ENCODE data around the gene YEATS4.
A peak's percentile ranks its signal among the peaks of the same experiment; 100 is the strongest.
"Not testable (repeated sequence)": the region's sequence is repeated elsewhere in the genome, so short reads cannot be mapped to it uniquely, and the experiment has no call there.

The YEATS4 gene

DNA sequence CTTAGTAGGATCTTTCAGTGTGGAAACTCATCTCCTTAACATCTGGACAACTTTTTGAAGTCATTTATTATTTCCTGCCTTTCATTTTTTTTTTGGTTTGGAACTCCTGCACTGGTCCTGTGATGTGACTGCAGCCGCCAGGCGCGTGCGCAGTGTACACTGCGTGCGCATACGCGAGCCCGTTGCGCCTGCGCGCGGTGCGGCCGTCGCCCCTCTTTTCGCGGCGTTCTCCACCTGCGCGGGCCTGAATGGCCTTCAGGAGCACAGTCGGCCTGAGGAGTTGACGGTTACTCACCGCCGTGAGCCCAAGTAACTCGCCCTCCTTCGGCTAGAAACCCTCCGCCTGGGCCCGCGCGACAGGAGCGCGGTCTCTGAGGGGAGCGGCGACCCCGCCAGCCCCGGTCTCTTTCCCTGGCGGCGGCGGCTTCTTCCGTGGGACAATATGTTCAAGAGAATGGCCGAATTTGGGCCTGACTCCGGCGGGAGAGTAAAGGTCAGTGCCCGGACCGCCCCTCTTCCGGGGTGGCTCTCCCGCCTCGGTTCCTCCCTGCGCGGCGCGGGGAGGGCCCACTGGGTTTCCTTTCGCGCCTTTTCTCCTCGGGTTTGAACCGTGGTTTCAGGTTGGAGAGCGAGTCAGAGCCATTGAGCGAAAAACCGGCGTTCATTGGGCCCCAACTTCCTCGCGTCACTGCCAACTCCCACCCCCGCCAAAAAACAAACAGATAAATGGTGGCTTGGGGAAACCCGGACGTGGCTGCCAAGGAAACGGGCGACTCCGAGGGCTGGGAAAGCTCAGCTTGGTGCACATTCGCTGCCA lies at the start of gene YEATS4:
TSS of gene YEATS4 (plus strand) at position 213 of the 817 bp plus-strand sequence. CDS start at position 443, 230 bp downstream.
- DNase-seq (ENCODE audit: low spot score) = peak; percentile 86

- no peak for DNase-seq (ENCODE audit: low spot score)
Observed at GRCh38 chr12:69313209-69313608, 46.3 kb upstream of the YEATS4 start.

DNA sequence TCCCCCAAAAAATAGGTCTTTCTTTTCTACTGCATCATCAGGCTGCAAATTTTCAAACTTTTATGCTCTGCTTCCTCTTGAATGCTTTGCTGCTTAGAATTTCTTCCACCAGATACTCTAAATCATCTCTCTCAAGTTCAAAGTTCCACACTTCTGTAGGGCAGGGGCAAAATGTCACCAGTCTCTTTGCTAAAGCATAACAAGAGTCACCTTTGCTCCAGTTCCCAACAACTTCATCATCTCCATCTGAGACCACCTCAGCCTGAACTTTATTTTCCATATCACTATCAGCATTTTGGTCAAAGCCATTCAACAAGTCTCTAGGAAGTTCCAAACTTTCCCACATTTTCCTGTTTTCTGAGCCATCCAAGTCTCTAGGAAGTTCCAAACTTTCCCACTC lies 42.8 kb upstream of the YEATS4 start:
- not testable (repeated sequence) for DNase-seq (ENCODE audit: low spot score)

GRCh38 chr12:69317233-69317632 lies 42.3 kb upstream of the YEATS4 start:
- not testable (repeated sequence) for DNase-seq (ENCODE audit: low spot score)

- no peak for DNase-seq (ENCODE audit: low spot score)
Observed at GRCh38 chr12:69318225-69318624, 41.3 kb upstream of the YEATS4 start.

GRCh38 chr12:69321351-69321750 lies 38.2 kb upstream of the YEATS4 start:
- DNase-seq (ENCODE audit: low spot score) = no peak

DNA sequence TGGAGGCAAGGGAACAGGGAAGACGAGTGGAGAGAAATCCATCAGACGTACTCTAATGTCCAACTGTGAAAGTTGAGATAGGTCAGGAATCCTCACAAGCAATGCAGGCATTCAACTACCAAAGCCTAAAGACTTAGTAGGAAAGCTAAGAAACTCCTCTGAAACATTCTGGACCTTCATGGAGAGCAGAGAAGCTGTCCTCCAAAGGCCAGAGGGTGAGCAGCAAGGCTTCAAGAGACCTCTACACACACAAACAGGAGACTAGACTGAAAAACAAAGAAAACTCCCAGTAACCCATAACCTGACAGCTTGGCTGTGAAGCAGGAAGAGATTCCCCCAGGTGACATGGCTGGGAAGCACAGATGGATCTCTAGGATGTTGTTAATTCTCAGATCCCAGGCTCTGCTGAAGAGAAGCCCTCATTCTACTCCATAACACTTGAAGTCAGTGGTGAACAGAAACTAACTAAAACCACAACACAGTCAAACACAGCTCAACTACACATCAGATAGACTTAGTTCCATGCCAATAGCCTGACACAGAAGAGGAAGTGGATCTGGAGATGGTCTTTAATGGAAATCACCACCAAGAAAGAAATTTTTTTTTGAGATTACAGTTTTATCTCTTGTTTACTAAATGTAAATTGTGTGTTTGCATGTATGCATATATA lies 34.6 kb upstream of the YEATS4 start:
- no peak for DNase-seq (ENCODE audit: low spot score)

GRCh38 chr12:69328426-69328825 lies 31.1 kb upstream of the YEATS4 start:
- DNase-seq (ENCODE audit: low spot score) = no peak

DNA sequence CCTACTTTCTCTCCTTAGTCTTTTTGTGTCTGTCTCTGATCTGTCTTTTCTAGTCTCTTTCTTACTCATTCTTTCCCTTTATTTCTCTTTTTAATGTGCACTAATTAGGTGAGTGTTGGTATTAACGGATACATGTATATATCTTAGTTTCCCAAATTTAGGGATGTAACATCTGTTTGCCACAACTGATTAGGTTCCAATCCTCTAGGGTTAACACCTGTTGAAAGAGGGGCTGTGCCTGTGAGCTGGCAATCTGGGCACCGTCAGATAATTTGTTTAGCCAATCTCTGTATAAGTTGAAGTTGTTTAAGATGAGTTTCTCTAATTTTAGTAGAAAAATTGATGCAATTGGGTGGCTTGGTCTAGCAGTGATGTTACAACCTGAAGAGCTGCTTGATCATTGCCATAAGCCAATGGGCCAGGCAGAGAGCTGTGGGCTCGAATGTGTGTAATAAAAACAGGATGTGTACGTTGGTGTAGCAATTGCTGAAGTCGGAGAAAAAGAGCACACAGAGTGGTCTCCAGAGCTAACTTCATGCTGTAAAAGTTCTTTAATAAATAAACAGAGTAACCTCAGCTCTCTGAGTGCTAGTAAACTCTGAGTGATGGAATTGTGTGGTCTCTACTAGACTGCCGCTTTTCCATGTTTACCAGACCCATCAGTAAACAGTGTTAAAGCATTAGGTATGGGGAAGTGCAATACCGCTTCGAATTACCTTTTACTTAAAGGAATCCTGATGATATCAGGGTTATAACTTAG lies 29.7 kb upstream of the YEATS4 start:
- peak; percentile 60 for DNase-seq (ENCODE audit: low spot score)

DNA sequence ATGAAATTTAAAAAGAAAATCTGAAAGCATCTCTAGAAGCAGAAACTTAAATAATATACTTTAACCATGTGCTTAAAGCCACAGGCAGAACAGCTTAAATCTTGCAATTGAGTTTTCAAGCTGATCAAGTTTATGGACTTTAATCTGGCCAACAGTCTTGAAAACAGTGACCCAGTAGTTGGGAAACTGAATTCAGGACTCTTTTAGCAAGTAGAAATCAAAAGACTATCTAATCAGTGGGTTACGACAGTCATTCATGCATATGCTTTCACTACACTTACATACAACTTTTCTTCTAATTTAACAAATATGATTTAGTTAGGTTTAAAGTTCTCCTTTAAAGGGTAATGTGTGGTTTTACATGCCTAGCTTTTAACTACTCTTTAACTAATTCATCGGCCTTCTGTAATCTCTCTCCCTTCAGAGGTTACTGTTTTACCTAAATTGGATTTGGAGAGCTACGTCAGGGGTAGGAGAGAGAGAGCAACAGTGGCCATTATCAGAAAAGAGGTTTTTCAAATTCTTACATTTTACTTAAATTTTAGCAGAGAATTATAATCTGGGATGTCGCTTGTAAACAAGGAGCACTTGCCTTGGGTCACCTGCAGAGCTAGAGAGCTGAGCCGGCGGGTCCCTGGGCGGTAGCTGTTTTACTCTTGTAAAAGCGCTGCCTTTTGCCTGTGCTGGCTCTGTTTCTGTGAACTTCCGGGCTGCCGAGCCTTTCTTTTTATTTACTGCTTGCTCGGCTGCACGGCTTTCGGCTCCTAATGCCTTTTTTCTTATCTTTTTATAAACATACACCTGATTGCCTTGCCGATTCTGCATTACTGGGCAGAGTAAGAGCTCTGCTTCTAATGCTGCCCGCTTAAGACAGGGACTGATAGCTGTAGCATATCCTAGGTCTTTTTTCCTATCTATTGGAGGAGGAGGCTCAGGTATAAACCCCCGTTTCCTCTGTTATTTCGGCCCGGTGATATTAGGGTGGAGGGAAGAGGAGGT lies 28.8 kb upstream of the YEATS4 start:
- DNase-seq (ENCODE audit: low spot score) = peak; percentile 70

DNA sequence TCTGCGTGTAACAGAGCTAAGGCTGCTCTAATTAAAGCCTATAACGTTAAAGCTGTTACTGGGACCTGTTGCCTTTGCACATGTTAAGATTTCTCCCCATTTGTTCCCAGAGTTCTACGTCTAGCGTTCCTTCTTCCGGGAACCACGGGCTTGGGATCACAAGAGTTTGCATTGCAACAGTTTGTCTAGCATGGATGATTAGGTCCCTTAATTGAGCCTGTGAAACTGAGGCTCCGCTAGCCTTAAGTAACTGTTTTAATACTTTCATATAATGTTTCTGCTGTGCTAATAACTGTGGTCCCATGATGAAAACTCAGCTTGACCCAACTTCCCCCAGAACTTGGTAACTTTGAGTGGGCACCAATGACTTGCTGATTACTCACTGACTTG lies 28.0 kb upstream of the YEATS4 start:
- DNase-seq (ENCODE audit: low spot score) = no peak

GRCh38 chr12:69331909-69332684 lies 27.4 kb upstream of the YEATS4 start:
- no peak for DNase-seq (ENCODE audit: low spot score)

- no peak for DNase-seq (ENCODE audit: low spot score)
Observed at GRCh38 chr12:69332815-69333358, 26.7 kb upstream of the YEATS4 start.

GRCh38 chr12:69334158-69334557 lies 25.4 kb upstream of the YEATS4 start:
- peak; percentile 58 for DNase-seq (ENCODE audit: low spot score)

- DNase-seq (ENCODE audit: low spot score) = no peak
Observed at GRCh38 chr12:69337311-69338090, 22.0 kb upstream of the YEATS4 start.

GRCh38 chr12:69338120-69338859 lies 21.3 kb upstream of the YEATS4 start:
- DNase-seq (ENCODE audit: low spot score) = no peak

- no peak for DNase-seq (ENCODE audit: low spot score)
Observed at GRCh38 chr12:69338936-69339335, 20.6 kb upstream of the YEATS4 start.

GRCh38 chr12:69339999-69340398 lies 19.5 kb upstream of the YEATS4 start:
- no peak for DNase-seq (ENCODE audit: low spot score)

DNA sequence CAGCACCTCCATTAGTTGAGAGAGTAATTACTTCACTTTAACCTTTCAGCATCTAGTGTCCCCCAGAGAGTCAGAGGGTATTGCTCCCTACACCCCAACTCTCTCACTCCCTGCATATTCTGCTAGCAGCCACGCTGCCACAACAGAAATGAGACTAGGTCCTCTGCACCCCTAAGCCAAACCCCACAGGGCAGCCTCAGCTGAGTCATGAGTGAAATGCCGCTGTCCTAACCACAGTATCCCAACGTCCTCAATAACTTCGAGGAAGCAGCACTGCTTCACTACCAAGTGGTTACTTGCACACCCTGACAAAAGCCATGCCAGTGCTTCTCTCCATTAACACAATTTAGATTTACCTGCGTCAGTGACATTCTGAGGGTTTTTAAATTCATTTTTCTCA lies 18.2 kb upstream of the YEATS4 start:
- no peak for DNase-seq (ENCODE audit: low spot score)
